OCI-LY3 (cell line): ENCODE measurements around the gene PRM3.

Experiments used
- H2AFZ ChIP-seq: fragments of 200-600, 300-600 bp; shearing (Covaris generic); 2 replicates; pipeline ENCODE4 v1.6.0; 2014; ENCODE audit warnings: antibody characterized with exemption, low read depth, low read length
- H3K27ac ChIP-seq: fragments of 200-600, 300-600 bp; sonication (generic); 2 replicates; pipeline ENCODE4 v1.5.1; 2014; ENCODE audit warnings: mild to moderate bottlenecking, low read length, moderate library complexity, mixed read lengths
- H3K27me3 ChIP-seq: fragments of 200-600, 300-600 bp; sonication (generic); 2 replicates; pipeline ENCODE4 v1.6.1; 2014; ENCODE audit warnings: low read depth, low read length, mixed read lengths
- H3K36me3 ChIP-seq: fragments of 200-600, 300-600 bp; sonication (generic); replicated peaks from 2 replicates; pipeline ENCODE3; 2014; ENCODE audit warnings: low read depth, low read length, mixed read lengths
- H3K4me1 ChIP-seq: fragments of 300-600, 200-600 bp; sonication (generic); 2 replicates; pipeline ENCODE4 v1.6.1; 2014; ENCODE audit warnings: low read length, mixed read lengths
- H3K4me2 ChIP-seq: fragments of 200-600, 300-600 bp; sonication (generic); 2 replicates; pipeline ENCODE4 v1.6.1; 2014; ENCODE audit warnings: low read length, mixed read lengths
- H3K4me3 ChIP-seq: fragments of 300-600, 200-600 bp; sonication (generic); 2 replicates; pipeline ENCODE4 v1.5.1; 2014; ENCODE audit warnings: antibody characterized with exemption, mild to moderate bottlenecking, low read length, moderate library complexity
- H3K79me2 ChIP-seq: fragments of 300-600, 200-600 bp; shearing (Covaris generic); 2 replicates; pipeline ENCODE4 v1.6.1; 2014; ENCODE audit warnings: mild to moderate bottlenecking, low read length, mixed read lengths
- H3K9ac ChIP-seq: fragments of 300-600, 200-600 bp; shearing (Covaris generic); 2 replicates; pipeline ENCODE4 v1.6.0; 2014; ENCODE audit warnings: mild to moderate bottlenecking, low read length, moderate library complexity
- H3K9me3 ChIP-seq: fragments of 200-600, 300-600 bp; shearing (Covaris generic); 2 replicates; pipeline ENCODE4 v1.6.1; 2014; ENCODE audit warnings: low read length, mixed read lengths; ENCODE audit not compliant: insufficient read depth
- H4K20me1 ChIP-seq: fragments of 200-600, 300-600 bp; sonication (generic); 2 replicates; pipeline ENCODE4 v1.6.1; 2016; ENCODE audit warnings: low read length, mixed read lengths; ENCODE audit not compliant: insufficient read depth
- EZH2phosphoT487 ChIP-seq: fragments of 200-600 bp; shearing (Covaris generic); IDR thresholded peaks from 2 replicates; pipeline ENCODE4 v1.6.1; 2018; ENCODE audit warnings: antibody characterized with exemption, mixed run types, low read depth
- TF ChIP-seq, protein P1 (sequence below): fragments of 200-600, 300-600 bp; sonication (generic); IDR thresholded peaks from 2 replicates; pipeline ENCODE4 v1.5.1; 2014; ENCODE audit warnings: antibody characterized with exemption, low read length, low read depth

Gene PRM3

DNA sequence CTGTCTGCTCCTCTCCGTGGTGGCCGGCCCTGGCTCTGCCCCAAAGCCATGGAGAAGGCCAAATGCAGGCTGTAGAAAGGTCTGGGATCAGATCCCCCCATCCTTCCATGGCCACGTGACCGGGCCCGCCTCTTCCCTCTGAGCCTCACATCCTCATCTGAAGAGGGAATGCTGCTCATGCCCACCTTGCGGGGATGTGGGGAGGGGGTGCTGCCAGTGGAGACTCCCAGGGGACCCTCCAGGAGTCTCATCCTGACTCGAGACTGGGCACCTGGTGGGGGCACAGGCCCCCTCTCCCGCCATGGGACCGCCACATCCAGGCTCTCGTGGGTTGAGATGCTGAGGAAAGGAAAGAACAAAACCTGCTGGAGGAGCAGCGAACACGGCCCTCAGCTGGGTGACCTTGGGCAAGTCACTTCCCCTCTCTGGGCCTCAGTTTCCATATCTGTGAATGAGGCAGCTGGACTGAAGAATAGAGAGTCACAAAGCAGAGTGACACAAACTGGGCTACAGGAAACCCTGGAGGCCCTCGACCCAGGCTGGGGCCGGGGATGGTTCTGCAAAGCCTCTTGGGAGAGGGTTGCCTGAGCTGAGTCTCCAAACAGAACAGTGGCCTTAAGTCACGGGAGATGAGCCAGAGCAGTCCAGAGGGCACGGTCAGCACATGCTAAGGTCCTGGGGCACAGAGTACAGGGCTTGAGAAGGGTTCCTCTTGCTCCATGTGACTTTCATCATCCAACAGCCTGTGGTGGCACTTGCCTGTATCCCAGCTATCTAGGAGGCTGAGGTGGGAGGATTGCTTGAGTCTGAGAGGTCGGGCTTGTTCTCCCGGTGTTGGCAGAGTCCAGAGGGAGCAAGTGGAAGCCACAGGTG, 47.5 kb downstream of the PRM3 start:
- Histone ChIP-seq H3K36me3 (no peaks in the 10 kb centered on the region), H3K4me2 (peak overlapping the region; percentile 79), H4K20me1 (no peaks in the 10 kb centered on the region), H3K9ac (peak overlapping the region; percentile 69; the same call in 1 of the 2 replicates), H3K9me3 (no peaks in the 10 kb centered on the region), H2AFZ (peak overlapping the region; percentile 65; the same call in 1 of the 2 replicates), H3K27ac (peak overlapping the region; percentile 72), H3K4me3 (peak overlapping the region; percentile 63), H3K79me2 (no peaks in the 10 kb centered on the region), H3K27me3 (no peaks in the 10 kb centered on the region), H3K4me1 (peaks cover 43% of the 10 kb centered on the region)
- TF ChIP-seq EZH2phosphoT487 = no peak
- TF ChIP-seq, protein P1, sequence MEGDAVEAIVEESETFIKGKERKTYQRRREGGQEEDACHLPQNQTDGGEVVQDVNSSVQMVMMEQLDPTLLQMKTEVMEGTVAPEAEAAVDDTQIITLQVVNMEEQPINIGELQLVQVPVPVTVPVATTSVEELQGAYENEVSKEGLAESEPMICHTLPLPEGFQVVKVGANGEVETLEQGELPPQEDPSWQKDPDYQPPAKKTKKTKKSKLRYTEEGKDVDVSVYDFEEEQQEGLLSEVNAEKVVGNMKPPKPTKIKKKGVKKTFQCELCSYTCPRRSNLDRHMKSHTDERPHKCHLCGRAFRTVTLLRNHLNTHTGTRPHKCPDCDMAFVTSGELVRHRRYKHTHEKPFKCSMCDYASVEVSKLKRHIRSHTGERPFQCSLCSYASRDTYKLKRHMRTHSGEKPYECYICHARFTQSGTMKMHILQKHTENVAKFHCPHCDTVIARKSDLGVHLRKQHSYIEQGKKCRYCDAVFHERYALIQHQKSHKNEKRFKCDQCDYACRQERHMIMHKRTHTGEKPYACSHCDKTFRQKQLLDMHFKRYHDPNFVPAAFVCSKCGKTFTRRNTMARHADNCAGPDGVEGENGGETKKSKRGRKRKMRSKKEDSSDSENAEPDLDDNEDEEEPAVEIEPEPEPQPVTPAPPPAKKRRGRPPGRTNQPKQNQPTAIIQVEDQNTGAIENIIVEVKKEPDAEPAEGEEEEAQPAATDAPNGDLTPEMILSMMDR = no peak

DNA sequence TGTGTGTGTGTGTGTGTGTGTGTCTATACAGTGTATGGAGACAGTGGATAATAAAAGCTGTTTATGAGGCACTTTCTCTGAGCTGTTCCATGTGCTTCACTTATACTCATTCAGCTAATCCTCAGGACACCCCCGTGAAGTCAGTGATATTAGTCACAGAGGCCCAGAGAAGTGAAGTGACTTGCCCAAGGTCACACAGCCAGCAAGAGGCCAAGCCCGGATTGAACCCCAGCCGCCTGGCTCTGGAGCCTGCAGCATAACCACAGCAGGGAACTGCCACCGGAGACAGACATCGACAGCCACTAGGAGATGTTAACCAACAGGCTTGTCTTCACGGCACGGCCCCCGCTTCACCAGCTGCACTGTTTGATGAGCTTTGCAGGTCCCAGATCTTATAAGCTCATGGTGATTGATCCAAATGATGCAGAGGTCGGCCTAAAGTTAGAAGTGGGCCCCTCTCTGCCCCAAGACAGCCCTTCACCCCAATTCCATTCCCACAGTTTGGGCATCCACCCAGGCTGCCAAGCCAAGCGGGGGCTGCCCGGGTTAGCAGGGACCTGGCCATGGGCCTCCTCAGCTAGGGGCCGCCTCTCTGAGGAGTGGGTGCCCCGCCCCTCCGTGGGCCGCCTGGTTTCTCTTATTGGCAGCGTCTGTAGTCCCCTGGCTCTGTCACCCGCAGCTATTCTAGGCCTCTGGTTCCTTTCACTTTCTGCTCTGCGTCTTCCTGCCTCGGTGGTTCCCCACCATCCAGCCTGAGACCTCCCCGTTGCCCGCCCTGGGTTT, 48.3 kb downstream of the PRM3 start:
- H3K4me3 ChIP-seq = peak overlapping the region; percentile 63
- TF ChIP-seq EZH2phosphoT487 = no peak
- TF ChIP-seq, protein P1 = no peak
- no peaks in the 10 kb centered on the region for H3K79me2 ChIP-seq
- H3K27me3 ChIP-seq = no peaks in the 10 kb centered on the region
- peaks cover 40% of the 10 kb centered on the region for H3K4me1 ChIP-seq
- H3K36me3 ChIP-seq = no peaks in the 10 kb centered on the region
- no peaks in the 10 kb centered on the region for H3K9me3 ChIP-seq
- peak overlapping the region; percentile 65; the same call in 1 of the 2 replicates for H2AFZ ChIP-seq
- peak overlapping the region; percentile 79 for H3K4me2 ChIP-seq
- H4K20me1 ChIP-seq = no peaks in the 10 kb centered on the region
- peak overlapping the region; percentile 69 for H3K9ac ChIP-seq
- H3K27ac ChIP-seq = peak overlapping the region; percentile 72

DNA sequence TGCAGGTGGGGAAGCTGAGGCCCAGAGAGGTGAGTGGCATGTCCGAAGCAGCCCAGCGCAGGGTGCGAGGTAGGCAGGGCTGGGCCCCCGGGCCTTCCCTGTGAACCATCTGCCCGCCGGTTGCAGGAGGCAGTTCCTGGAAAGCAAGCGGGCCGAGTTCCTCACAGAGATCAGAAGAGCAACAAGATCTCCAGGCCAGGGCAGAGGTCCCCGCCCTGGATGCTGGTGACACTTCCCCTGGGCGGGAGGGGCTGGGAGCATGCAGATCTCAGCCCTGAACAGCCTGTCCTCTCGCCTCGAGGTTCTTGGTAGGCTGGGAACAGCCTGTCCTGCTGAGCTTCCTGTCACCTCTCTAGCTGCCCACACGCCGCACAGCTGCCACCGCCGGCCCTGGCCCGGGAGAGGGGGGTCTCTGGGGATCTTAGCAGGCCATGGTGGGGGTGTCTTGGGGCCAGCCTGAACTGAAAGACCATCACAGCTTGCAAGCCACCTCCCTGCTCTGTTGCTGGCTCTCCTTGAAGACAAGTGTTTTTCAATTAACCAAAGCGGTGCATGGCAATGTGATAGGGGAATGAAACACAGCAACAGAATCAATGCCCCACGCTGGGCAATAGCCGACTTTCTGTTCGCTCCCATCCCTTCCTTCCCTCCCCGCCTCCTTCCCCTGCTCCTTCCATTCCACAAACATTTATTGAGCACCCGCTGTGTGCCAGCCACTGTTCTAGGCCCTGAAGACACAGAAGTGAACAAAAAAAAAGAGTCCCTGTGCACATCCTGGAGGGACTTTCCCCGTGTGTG, 49.1 kb downstream of the PRM3 start:
- Histone ChIP-seq H3K4me1 (peaks cover 40% of the 10 kb centered on the region), H2AFZ (peak overlapping the region; percentile 64; the same call in 1 of the 2 replicates), H3K79me2 (no peaks in the 10 kb centered on the region), H3K4me3 (peak overlapping the region; percentile 63), H4K20me1 (no peaks in the 10 kb centered on the region), H3K9me3 (no peaks in the 10 kb centered on the region), H3K9ac (peak overlapping the region; percentile 69), H3K27ac (peak overlapping the region; percentile 72), H3K4me2 (peak overlapping the region; percentile 79), H3K36me3 (no peaks in the 10 kb centered on the region), H3K27me3 (no peaks in the 10 kb centered on the region)
- TF ChIP-seq, protein P1 = no peak
- no peak for TF ChIP-seq EZH2phosphoT487
